ENCODE measurements around the gene LAMTOR3.

Gene LAMTOR3

GRCh38 chr4:99863804-99864203, 30.4 kb downstream of the LAMTOR3 start:
- DNase-seq (ENCODE audit: extremely low read depth in 1 of 2, low read depth in 1 of 2) = no peak

- no peak for DNase-seq (ENCODE audit: extremely low read depth in 1 of 2, low read depth in 1 of 2)
Observed at GRCh38 chr4:99861120-99861905, 32.9 kb downstream of the LAMTOR3 start.

DNA sequence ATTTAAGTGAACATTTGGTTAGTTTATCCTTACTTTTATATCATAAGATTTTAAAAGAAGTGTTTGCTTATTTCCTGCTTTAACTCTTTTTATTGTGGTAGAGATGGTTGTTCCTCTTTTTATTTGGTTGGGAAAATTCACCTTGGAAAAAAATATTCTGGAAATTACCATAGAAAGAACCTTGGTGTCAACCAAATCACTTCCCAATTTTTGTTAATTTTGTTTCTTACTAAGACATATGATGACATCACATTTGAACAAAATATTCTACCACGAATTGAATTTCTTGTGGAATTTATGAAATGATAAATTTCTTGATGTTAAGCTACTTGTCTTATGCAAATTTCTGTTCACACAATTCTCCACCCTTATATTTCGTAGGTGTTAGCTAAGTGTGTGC, 33.7 kb downstream of the LAMTOR3 start:
- DNase-seq (ENCODE audit: extremely low read depth in 1 of 2, low read depth in 1 of 2) = no peak

GRCh38 chr4:99859618-99860017, 34.6 kb downstream of the LAMTOR3 start:
- DNase-seq (ENCODE audit: extremely low read depth in 1 of 2, low read depth in 1 of 2) = no peak

GRCh38 chr4:99857307-99857706, 36.9 kb downstream of the LAMTOR3 start:
- DNase-seq (ENCODE audit: extremely low read depth in 1 of 2, low read depth in 1 of 2) = no peak

DNA sequence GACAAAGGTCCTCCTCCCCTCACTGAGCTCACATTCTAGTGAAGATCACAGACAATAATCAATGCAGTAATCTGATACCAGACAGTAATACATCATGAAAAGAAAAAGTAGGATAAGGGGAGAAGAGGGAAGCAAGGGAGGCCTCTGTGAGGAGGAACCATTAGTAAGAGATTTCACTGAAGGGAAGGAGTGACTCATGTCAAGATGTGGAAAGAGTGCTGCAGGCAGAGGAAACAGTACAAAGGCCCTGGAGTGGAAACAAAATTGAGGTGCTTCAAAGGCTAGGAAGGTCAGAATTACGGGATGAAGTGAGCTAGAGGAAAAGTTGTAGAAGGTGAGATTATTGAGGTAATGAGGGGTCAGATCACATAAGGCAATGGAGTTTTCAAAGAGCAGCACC, 38.1 kb downstream of the LAMTOR3 start:
- no peak for DNase-seq (ENCODE audit: extremely low read depth in 1 of 2, low read depth in 1 of 2)

DNA sequence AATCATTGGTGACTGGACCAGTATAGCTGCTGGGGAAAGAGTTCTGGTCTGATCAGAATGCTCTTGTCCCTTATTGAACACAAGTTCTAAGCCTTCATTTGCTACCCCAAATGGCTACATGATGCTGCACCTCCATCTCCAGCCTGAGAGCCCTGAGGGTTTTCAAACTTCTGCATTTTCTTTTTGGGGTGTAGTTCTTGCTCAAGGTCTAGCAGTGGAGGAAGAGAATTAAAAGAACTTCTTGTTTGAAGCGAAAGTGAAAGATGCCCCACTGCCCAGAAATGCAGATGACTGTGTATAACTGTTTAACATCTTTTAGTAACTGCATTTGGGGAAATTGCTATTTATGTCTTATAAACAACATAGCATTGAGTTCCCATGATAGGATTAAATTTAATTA, 38.5 kb downstream of the LAMTOR3 start:
- no peak for DNase-seq (ENCODE audit: extremely low read depth in 1 of 2, low read depth in 1 of 2)

- DNase-seq (ENCODE audit: extremely low read depth in 1 of 2, low read depth in 1 of 2) = no peak
Observed at GRCh38 chr4:99853999-99854398, 40.2 kb downstream of the LAMTOR3 start.

DNA sequence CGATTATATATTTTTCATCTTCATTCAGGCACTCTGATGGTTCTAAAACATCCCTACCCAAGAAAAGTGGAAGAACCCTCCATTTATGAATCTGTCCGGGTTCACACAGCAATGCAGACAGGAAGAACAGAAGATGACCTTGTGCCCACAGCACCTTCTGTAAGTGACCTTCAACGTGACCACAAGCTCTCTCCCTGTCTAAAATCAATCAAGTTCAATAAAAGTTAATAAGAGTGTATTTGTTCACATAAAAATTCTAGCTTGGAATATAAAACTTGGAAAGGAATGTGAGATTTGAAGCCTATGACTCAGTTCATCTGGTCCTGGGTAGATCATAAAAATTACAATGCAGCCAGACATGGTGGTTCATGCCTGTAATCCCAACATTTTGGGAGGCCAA, 41.0 kb downstream of the LAMTOR3 start:
- DNase-seq (ENCODE audit: extremely low read depth in 1 of 2, low read depth in 1 of 2) = no peak

DNA sequence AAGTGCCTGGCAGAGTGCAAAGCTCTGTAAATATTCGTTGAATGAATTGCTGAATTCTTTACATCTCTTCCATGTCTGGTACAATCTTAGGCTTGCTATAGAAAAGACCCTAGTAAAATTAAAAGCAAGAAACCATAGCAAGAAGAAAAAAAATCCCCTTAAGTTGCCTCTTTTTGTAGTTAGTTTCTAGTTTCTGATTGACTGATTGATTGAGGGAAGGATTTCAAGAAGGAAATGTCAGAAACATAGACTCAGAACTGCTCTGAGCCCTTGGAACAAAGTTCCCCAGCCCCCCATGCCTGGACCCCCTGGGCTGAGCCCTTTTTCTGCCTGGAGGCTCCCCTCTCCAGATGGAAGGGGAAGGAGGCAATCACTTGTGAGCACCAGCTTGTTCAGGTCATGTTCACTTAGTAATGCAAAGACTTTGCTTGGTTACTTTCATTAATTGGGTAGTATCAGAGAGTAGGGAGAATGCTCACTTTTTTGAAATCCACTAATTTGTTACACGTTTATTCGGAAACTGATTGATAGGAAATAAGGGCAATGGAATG, 42.0 kb downstream of the LAMTOR3 start:
- no peak for DNase-seq (ENCODE audit: extremely low read depth in 1 of 2, low read depth in 1 of 2)

- DNase-seq (ENCODE audit: extremely low read depth in 1 of 2, low read depth in 1 of 2) = no peak
Observed at GRCh38 chr4:99848591-99849001, 45.6 kb downstream of the LAMTOR3 start.

DNA sequence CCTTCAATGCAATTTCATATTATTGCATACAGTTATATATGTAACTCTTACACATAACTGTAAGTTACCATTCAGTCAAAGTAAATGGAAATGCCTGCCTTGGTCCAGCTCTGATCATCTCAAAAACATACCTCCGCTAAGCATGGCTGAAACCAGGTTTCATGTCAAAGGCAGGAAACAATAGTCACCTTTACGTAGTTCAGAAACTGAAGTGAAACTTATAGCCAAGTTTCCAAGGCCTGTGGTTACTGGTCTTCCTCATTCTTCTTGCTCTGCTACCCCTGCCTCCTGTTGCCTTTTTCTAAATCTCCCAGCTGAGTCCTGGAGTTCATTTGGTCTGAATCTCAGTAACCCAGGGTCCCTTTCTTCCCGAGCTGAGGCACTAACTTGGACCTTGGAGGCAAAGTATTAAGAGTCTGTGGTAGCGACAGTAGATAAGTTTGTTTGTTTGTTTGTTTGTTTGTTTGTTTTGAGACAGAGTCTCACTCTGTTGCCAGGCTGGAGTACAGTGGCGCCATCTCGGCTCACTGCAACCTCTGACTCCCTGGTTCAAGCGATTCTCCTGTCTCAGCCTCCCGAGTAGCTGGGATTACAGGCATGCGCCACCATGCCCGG, 46.8 kb downstream of the LAMTOR3 start:
- DNase-seq (ENCODE audit: extremely low read depth in 1 of 2, low read depth in 1 of 2) = no peak

- DNase-seq (ENCODE audit: extremely low read depth in 1 of 2, low read depth in 1 of 2) = no peak
Observed at GRCh38 chr4:99846891-99847290, 47.3 kb downstream of the LAMTOR3 start.

DNA sequence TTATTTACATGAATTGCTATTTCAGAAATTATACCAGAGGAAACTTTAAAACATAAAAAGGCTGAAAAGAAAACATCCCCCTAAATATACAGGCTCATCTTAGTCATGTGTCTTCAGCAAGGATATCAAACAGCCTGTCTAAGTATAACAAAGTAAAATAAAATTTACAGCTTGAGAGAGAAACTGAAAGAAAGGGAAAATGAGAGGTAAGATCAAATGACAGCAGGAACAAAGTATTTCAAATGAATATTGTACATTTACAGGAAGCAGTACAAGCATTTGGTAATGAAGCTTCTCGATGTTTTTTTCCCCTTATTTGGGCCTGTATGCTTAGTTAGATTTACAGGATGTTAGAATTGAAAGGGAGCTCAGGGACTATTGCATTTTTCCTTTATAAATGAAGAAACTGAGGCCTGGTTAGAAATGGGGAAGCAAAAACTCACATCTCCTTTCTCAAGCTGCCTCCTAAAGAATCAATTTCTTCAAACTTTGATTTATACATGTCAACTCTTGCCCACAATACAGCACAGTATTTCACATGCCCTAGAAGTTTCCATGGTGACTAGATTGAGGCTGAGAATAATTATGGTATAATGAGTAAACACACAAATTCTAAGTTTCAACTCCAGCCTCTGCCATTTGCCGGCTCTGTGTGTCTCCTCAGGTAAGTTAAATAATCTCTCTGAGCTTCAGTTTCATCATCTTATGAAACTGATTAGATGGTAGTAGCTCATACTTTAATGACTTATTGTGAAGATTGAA, 48.3 kb downstream of the LAMTOR3 start:
- no peak for DNase-seq (ENCODE audit: extremely low read depth in 1 of 2, low read depth in 1 of 2)

GRCh38 chr4:99845179-99845578, 49.0 kb downstream of the LAMTOR3 start:
- DNase-seq (ENCODE audit: extremely low read depth in 1 of 2, low read depth in 1 of 2) = no peak

DNA sequence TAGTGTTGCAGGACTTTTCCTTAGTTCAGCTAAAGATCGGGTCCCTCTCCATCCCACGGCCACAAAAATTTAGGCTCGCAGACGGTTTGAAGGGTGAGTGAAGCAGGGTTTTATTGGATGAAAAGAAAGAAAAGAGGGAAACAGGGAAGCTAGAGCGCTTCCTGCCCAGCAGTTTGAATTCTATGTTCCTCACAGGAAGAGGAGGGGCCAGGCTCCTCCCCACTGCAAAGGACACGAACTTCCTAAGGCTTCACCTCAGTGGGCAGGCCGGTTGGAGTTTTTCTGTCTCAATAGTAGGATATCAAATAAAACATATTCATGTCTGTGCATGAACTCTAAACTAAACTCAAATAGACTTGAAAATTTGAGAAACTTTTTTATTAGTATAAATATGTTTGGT, 50.2 kb downstream of the LAMTOR3 start:
- DNase-seq (ENCODE audit: extremely low read depth in 1 of 2, low read depth in 1 of 2) = no peak

DNA sequence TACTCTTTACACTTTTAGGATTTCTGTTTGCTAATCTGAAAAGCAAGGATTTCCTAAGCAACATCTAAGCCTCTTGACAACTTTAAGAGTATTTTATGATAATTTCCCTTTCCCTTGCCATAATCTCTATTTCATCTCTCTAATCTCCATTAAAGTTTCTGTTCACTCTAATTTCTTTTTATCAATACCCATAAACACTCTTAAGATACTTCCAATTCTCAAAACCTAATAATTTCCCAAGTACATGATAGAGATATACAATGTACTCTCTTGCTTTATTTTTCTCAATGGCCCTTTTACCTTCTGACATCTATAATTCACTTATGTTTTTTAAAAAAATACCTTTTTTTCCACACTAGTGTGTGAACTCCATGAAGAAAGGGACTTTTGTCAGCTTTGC, 50.8 kb downstream of the LAMTOR3 start:
- DNase-seq (ENCODE audit: extremely low read depth in 1 of 2, low read depth in 1 of 2) = no peak

DNA sequence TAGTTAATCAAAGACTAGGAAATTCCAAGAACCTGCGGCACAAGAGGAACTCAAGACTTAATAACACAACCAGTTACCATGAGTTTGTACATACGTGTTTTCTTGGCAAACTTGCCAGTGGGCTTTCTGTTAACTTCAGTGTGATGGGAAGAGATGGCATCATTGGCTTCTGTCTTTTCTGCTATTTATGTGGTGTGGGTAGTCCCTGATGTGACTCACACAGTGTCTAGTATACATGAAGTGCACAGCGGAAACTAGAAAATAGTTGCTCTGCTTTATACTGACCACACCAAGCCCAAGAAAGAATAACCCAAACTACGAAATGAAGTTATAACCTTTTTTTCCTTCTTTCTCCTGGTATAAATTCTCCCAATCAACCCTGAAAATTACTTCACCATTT, 53.1 kb downstream of the LAMTOR3 start:
- no peak for DNase-seq (ENCODE audit: extremely low read depth in 1 of 2, low read depth in 1 of 2)

DNA sequence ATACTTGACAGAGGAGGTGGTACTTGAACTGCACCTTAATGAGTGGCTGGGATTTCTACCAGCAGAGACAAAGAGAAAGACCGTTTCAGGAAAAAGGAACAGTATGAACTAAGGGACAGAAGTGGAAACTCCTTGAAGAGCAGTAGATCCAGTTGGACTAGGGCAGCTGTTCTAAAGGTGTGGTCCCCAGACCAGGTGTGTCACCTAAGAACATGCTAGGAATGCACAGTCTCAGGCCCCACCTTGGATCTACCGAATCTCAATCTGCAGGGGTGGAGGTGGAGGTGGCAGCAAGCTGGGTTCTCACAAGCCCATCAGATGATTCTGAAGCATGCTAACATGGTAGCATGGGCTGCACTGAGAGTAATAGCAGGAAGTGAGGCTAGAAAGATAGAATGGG, 55.3 kb downstream of the LAMTOR3 start:
- no peak for DNase-seq (ENCODE audit: extremely low read depth in 1 of 2, low read depth in 1 of 2)

DNA sequence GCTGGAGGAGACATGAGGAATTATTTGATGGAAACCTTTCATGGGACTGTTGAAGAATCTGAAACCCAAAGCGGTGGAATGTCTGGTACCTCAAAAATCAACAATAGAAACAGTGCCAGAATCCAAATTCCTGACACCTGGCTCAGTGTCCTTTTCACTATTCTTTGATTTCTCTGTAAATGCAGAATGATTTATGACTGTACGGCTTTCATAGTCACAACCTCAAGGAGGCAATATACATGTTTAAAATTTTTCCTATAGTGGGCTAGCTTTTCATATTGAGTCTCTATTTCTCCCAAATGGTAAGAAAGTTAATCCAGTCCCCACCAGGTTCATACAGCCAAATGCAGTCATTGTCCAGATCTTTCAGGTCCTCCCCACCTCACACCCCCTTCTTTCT, 58.3 kb downstream of the LAMTOR3 start:
- DNase-seq (ENCODE audit: extremely low read depth in 1 of 2, low read depth in 1 of 2) = no peak

DNA sequence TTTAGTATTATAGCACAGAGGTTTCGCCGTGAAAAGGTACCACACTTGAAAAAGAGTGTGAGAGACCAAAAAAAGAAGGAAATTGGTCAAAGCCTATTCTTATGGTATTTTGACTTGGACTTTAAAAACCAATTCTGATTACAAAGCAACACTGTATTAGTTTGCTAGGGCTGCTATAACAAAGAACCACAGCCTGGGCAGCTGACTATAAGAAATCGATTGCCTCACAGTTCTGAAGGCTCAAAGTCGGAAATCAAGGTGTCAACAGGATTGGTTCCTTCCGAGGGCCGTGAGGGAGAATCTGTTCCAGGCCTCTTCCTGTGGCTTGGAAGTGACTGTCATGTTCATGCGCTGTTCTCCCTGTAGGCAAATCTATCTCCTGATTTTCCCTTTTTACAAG, 59.7 kb downstream of the LAMTOR3 start:
- no peak for DNase-seq (ENCODE audit: extremely low read depth in 1 of 2, low read depth in 1 of 2)

GRCh38 chr4:99833756-99834155, 60.5 kb downstream of the LAMTOR3 start:
- no peak for DNase-seq (ENCODE audit: extremely low read depth in 1 of 2, low read depth in 1 of 2)
